GM12878 (cell line): ENCODE results near the gene TNFSF12. TPM values are rescaled to one million over a fixed set of nuclear protein-coding genes. Genes with fewer than 3 reads are reported as not detected.

Experiments
- ATF7 ChIP-seq: fragments of 450-650 bp; IDR thresholded peaks from 2 replicates; pipeline ENCODE4 v1.6.1; 2016; ENCODE audit warnings: low read depth, mild to moderate bottlenecking
- BACH1 ChIP-seq: fragments of 450-650 bp; IDR thresholded peaks from 2 replicates; pipeline ENCODE4 v1.6.1; 2017; ENCODE audit warnings: mild to moderate bottlenecking, borderline replicate concordance
- BHLHE40 ChIP-seq, 2 experiments: fragments of 450-650 bp in 1 of 2; IDR thresholded peaks; 2 replicates each; pipeline ENCODE4 v1.6.1; 2011 to 2017; ENCODE audit warnings: low read depth in 2 of 2, borderline replicate concordance in 1 of 2, improper control_type of control experiment in 1 of 2, low read length in 1 of 2, mild to moderate bottlenecking in 1 of 2
- DPF2 ChIP-seq: fragments of 450-650 bp; IDR thresholded peaks from 2 replicates; pipeline ENCODE4 v1.6.1; 2017; ENCODE audit warnings: mild to moderate bottlenecking
- ETV6 ChIP-seq, 2 experiments: fragments of 450-650 bp in 1 of 2; IDR thresholded peaks in 1 of 2; conservative IDR thresholded peaks in 1 of 2; 2 replicates each; pipeline ENCODE4 v1.6.1; 2014; ENCODE audit warnings: antibody characterized with exemption in 1 of 2, borderline replicate concordance in 1 of 2, low read depth in 1 of 2, mild to moderate bottlenecking in 1 of 2, moderate library complexity in 1 of 2
- FOXM1 ChIP-seq: IDR thresholded peaks from 2 replicates; pipeline ENCODE4 v1.6.1; 2012; ENCODE audit warnings: low read depth, mild to moderate bottlenecking, inconsistent platforms, low read length, moderate library complexity
- IKZF2 ChIP-seq, 2 experiments: fragments of 450-650 bp; IDR thresholded peaks; 2 replicates each; pipeline ENCODE4 v1.6.1; 2017; ENCODE audit warnings: mild to moderate bottlenecking in 2 of 2, moderate library complexity in 2 of 2
- NBN ChIP-seq: fragments of 450-650 bp; IDR thresholded peaks from 2 replicates; pipeline ENCODE4 v1.6.1; 2016
- NR2C1 ChIP-seq: fragments of 450-650 bp; IDR thresholded peaks from 2 replicates; pipeline ENCODE4 v1.6.1; 2017; ENCODE audit warnings: antibody characterized with exemption, mild to moderate bottlenecking, moderate library complexity
- NRF1 ChIP-seq: conservative IDR thresholded peaks from 2 replicates; pipeline ENCODE4 v1.6.1; 2011; ENCODE audit warnings: mild to moderate bottlenecking, low read depth, low read length, improper control_type of control experiment
- RFX5 ChIP-seq: IDR thresholded peaks from 2 replicates; pipeline ENCODE4 v1.6.1; 2011; ENCODE audit warnings: low read depth, low read length, improper control_type of control experiment
- SP1 ChIP-seq: IDR thresholded peaks from one replicate; pipeline ENCODE4 v1.6.1; 2011; ENCODE audit warnings: low read depth, low read length
- SPI1 ChIP-seq: IDR thresholded peaks from 2 replicates; pipeline ENCODE4 v1.6.1; 2011; ENCODE audit warnings: low read depth, mild to moderate bottlenecking, low read length, moderate library complexity, borderline replicate concordance; ENCODE audit not compliant: insufficient read depth
- STAT1 ChIP-seq: fragments of 450-650 bp; conservative IDR thresholded peaks from 2 replicates; pipeline ENCODE4 v1.6.1; 2014; ENCODE audit warnings: antibody characterized with exemption, mild to moderate bottlenecking
- TAF1 ChIP-seq: IDR thresholded peaks from 2 replicates; pipeline ENCODE4 v1.6.1; 2011; ENCODE audit warnings: mild to moderate bottlenecking, low read depth, low read length, borderline replicate concordance
- YY1 ChIP-seq: IDR thresholded peaks from 2 replicates; pipeline ENCODE4 v1.6.1; 2011; ENCODE audit warnings: low read depth, mild to moderate bottlenecking, low read length
- polyA plus RNA-seq, 11 experiments: library from polyadenylated mRNA; depleted of rRNA in 4 of 11; unstranded in 6 of 11; stranded (reverse) in 5 of 11; fragments of >200 nt; fragmentation: Nextera tagmentation in 4 of 11; fragmentation: Illumina TruSeq in 1 of 11; extraction: Ambion mirVana in 4 of 11; extraction: Trizol in 1 of 11; gene quantifications; 1 replicate in 1 of 11; 2 replicates in 10 of 11; pipeline versions ENCODE4 v1.2.1 to v1.2.3, GENCODE V29; 2011 to 2016; ENCODE audit warnings: inconsistent platforms in 2 of 11, missing spikeins in 2 of 11, low read depth in 1 of 11
- total RNA-seq, 4 experiments: library from RNA; depleted of rRNA in 3 of 4; stranded (reverse); fragments of >200 nt in 3 of 4; fragmentation: Illumina TruSeq in 1 of 4; extraction: Trizol in 1 of 4; gene quantifications; 2 replicates each; pipeline versions ENCODE4 v1.2.1 to v1.2.3, GENCODE V29; 2013 to 2021
- TF ChIP-seq, protein P1 (sequence below): fragments of 450-650 bp; IDR thresholded peaks from 2 replicates; pipeline ENCODE4 v1.6.1; 2018; ENCODE audit warnings: mild to moderate bottlenecking, low read depth, moderate library complexity; ENCODE audit not compliant: partially characterized antibody
- TF ChIP-seq, protein P2 (sequence below): fragments of 450-650 bp; IDR thresholded peaks from 2 replicates; pipeline ENCODE4 v1.6.1; 2017; ENCODE audit warnings: mild to moderate bottlenecking, moderate library complexity
- TF ChIP-seq, protein P3 (sequence below): IDR thresholded peaks from 2 replicates; pipeline ENCODE4 v1.6.1; 2011; ENCODE audit warnings: borderline replicate concordance, low read depth, mild to moderate bottlenecking, moderate library complexity, mixed read lengths, low read length; ENCODE audit not compliant: insufficient read depth; ENCODE audit errors: extremely low read length
- TF ChIP-seq, protein P4 (sequence below): fragments of 450-650 bp; IDR thresholded peaks from 2 replicates; pipeline ENCODE4 v1.6.1; 2016; ENCODE audit warnings: mild to moderate bottlenecking

TNFSF12 gene
- total and polyA plus RNA-seq, 10 of the 15 experiments (the other 5 are each of a cell fraction or from before 2014, with no cell fraction given): 0.32 to 7.0 (median 2.6) TPM

DNA sequence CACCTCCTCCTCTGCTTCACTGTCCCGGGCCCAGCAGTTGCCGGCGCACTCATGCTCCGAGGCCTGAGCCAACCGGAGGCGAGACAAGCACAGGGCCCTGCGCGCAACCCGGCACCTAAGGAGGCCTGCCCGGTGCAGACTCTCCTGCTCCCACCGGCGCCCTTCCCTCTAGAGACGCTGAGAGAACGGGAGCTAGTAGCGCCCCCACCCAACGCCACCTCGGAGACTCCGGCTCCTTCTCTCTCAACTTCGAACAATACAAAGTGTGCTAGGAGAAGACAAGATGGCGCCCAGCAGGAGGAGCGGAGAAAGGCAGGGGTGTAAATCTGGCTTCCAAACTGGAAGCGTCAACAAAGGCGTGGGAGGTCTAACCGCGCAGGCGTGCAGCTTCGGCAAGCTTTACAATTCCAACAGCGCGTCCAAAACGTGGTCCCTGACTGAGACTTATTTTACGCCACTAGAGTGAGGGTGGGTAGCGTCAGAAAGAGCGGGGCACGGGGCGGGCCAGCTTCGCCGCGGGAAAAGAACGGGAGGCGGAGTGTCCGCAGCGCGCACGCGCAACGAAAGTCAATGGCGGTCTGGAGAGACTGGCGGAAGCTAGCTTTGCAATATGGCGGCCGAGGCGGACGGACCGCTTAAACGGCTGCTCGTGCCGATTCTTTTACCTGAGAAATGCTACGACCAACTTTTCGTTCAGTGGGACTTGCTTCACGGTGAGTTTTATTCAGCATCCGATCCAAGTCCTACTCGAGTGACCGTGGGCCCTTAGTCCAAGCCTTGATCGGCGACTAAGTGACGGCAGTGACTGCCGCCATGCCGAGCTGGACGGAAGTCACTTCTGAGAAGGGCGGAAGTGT is 34.6 kb downstream of the TNFSF12 start, which contains the start of gene MPDU1 (continued):
- TF ChIP-seq, protein P1, sequence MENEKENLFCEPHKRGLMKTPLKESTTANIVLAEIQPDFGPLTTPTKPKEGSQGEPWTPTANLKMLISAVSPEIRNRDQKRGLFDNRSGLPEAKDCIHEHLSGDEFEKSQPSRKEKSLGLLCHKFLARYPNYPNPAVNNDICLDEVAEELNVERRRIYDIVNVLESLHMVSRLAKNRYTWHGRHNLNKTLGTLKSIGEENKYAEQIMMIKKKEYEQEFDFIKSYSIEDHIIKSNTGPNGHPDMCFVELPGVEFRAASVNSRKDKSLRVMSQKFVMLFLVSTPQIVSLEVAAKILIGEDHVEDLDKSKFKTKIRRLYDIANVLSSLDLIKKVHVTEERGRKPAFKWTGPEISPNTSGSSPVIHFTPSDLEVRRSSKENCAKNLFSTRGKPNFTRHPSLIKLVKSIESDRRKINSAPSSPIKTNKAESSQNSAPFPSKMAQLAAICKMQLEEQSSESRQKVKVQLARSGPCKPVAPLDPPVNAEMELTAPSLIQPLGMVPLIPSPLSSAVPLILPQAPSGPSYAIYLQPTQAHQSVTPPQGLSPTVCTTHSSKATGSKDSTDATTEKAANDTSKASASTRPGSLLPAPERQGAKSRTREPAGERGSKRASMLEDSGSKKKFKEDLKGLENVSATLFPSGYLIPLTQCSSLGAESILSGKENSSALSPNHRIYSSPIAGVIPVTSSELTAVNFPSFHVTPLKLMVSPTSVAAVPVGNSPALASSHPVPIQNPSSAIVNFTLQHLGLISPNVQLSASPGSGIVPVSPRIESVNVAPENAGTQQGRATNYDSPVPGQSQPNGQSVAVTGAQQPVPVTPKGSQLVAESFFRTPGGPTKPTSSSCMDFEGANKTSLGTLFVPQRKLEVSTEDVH: peak; percentile 93
- no peak for TF ChIP-seq DPF2
- TF ChIP-seq ATF7: peak; percentile 71
- TF ChIP-seq, protein P2, sequence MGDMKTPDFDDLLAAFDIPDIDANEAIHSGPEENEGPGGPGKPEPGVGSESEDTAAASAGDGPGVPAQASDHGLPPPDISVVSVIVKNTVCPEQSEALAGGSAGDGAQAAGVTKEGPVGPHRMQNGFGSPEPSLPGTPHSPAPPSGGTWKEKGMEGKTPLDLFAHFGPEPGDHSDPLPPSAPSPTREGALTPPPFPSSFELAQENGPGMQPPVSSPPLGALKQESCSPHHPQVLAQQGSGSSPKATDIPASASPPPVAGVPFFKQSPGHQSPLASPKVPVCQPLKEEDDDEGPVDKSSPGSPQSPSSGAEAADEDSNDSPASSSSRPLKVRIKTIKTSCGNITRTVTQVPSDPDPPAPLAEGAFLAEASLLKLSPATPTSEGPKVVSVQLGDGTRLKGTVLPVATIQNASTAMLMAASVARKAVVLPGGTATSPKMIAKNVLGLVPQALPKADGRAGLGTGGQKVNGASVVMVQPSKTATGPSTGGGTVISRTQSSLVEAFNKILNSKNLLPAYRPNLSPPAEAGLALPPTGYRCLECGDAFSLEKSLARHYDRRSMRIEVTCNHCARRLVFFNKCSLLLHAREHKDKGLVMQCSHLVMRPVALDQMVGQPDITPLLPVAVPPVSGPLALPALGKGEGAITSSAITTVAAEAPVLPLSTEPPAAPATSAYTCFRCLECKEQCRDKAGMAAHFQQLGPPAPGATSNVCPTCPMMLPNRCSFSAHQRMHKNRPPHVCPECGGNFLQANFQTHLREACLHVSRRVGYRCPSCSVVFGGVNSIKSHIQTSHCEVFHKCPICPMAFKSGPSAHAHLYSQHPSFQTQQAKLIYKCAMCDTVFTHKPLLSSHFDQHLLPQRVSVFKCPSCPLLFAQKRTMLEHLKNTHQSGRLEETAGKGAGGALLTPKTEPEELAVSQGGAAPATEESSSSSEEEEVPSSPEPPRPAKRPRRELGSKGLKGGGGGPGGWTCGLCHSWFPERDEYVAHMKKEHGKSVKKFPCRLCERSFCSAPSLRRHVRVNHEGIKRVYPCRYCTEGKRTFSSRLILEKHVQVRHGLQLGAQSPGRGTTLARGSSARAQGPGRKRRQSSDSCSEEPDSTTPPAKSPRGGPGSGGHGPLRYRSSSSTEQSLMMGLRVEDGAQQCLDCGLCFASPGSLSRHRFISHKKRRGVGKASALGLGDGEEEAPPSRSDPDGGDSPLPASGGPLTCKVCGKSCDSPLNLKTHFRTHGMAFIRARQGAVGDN: peak; percentile 97
- TF ChIP-seq NBN: peak; percentile 97
- TF ChIP-seq ETV6 (conservative IDR thresholded peaks at IDR 0.05 in 1 of 2, IDR thresholded peaks at IDR 0.05 in 1 of 2; ENCODE audit: borderline replicate concordance in 1 of 2, low read depth in 1 of 2): peak in 1 of 2 experiments; percentile 15; a peak in 1 of 4 replicates
- peak; percentile 67; the same call in 1 of the 2 replicates for TF ChIP-seq FOXM1
- peak; percentile 96 for TF ChIP-seq YY1
- TF ChIP-seq RFX5: no peak
- TF ChIP-seq BHLHE40 (IDR thresholded peaks at IDR 0.05; ENCODE audit: borderline replicate concordance in 1 of 2, low read depth in 2 of 2, low read length in 1 of 2): peak in 1 of 2 experiments; percentile 78; a peak in 1 of 4 replicates
- TF ChIP-seq IKZF2 (IDR thresholded peaks at IDR 0.05): peak; percentile 20; a peak in 1 of 4 replicates
- no peak; the same call in 1 of the 2 replicates for TF ChIP-seq SPI1
- TF ChIP-seq, protein P3, sequence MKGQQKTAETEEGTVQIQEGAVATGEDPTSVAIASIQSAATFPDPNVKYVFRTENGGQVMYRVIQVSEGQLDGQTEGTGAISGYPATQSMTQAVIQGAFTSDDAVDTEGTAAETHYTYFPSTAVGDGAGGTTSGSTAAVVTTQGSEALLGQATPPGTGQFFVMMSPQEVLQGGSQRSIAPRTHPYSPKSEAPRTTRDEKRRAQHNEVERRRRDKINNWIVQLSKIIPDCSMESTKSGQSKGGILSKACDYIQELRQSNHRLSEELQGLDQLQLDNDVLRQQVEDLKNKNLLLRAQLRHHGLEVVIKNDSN: no peak
- peak; percentile 87 for TF ChIP-seq NR2C1
- TF ChIP-seq, protein P4, sequence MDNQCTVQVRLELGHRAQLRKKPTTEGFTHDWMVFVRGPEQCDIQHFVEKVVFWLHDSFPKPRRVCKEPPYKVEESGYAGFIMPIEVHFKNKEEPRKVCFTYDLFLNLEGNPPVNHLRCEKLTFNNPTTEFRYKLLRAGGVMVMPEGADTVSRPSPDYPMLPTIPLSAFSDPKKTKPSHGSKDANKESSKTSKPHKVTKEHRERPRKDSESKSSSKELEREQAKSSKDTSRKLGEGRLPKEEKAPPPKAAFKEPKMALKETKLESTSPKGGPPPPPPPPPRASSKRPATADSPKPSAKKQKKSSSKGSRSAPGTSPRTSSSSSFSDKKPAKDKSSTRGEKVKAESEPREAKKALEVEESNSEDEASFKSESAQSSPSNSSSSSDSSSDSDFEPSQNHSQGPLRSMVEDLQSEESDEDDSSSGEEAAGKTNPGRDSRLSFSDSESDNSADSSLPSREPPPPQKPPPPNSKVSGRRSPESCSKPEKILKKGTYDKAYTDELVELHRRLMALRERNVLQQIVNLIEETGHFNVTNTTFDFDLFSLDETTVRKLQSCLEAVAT: peak; percentile 88
- peak; percentile 37 for TF ChIP-seq BACH1
- TF ChIP-seq NRF1: peak; percentile 85
- peak; percentile 97 for TF ChIP-seq TAF1
- TF ChIP-seq STAT1: peak; percentile 79; the same call in 1 of the 2 replicates
- peak; percentile 16 for TF ChIP-seq SP1
